ENCODE measurements around the gene CCDC15. TPM values are rescaled to one million over a fixed set of nuclear protein-coding genes. Genes with fewer than 3 reads are reported as not detected.

CCDC15 gene
- total RNA-seq, 6 experiments from 2014 or later = 1.3 to 3.2 (median 2.5) TPM

DNA sequence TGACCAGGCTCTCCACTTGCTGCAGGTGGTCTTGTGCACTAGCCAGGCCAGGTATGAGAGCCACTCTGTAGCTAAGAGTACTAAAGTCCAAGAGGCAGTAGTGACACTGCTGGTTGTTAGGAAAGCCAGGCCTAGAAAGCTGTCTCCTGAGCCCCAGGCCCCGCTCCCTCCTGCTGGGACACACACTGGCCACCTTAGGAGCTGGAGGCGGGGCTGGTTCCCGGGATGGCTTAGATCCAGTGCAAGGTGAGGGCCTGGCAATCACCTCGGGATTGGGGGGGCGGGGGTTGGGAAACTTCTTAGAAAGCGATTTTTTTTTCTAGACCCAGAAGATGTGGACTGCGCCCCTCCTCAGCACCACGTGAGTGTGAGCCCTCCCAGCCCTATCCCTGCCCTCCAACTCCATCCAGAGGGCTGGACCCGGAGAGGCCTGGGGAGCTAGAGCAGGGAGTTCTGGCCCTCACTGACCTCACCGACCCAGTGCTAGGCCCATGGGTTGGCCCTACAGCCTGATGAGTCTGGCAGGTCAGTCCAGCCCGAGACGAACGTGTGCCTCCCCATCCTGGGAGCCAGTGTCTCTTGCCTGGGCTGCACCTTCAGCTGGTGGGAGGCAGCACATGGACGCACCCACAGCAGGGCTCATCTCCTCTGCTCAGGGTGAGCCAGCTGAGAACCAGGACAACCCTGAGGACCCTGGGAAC lies 127.2 kb downstream of the CCDC15 start:
- Mint-ChIP-seq H3K4me1 (ENCODE audit: low read depth) (peaks cover 38% of the 10 kb centered on the region), H3K4me3 (no peak overlapping the region), H3K27me3 (ENCODE audit: insufficient read depth) (peaks cover 6% of the 10 kb centered on the region; the same call in 1 of the 2 replicates), H3K36me3 (ENCODE audit: low read depth) (peaks cover 8% of the 10 kb centered on the region; the same call in 1 of the 2 replicates), H3K9me3 (no peaks in the 10 kb centered on the region), H3K27ac (peak overlapping the region; percentile 97)
- TF ChIP-seq, protein P1, sequence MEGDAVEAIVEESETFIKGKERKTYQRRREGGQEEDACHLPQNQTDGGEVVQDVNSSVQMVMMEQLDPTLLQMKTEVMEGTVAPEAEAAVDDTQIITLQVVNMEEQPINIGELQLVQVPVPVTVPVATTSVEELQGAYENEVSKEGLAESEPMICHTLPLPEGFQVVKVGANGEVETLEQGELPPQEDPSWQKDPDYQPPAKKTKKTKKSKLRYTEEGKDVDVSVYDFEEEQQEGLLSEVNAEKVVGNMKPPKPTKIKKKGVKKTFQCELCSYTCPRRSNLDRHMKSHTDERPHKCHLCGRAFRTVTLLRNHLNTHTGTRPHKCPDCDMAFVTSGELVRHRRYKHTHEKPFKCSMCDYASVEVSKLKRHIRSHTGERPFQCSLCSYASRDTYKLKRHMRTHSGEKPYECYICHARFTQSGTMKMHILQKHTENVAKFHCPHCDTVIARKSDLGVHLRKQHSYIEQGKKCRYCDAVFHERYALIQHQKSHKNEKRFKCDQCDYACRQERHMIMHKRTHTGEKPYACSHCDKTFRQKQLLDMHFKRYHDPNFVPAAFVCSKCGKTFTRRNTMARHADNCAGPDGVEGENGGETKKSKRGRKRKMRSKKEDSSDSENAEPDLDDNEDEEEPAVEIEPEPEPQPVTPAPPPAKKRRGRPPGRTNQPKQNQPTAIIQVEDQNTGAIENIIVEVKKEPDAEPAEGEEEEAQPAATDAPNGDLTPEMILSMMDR (IDR thresholded peaks at IDR 0.05) = no peak
- no peak for DNase-seq

GRCh38 chr11:125082040-125082439 lies 128.0 kb downstream of the CCDC15 start:
- H3K27ac Mint-ChIP-seq = peak overlapping the region; percentile 97
- H3K9me3 Mint-ChIP-seq = no peaks in the 10 kb centered on the region
- H3K36me3 Mint-ChIP-seq (ENCODE audit: low read depth) = peaks cover 10% of the 10 kb centered on the region; the same call in 1 of the 2 replicates
- DNase-seq = no peak
- peaks cover 6% of the 10 kb centered on the region; the same call in 1 of the 2 replicates for H3K27me3 Mint-ChIP-seq (ENCODE audit: insufficient read depth)
- TF ChIP-seq, protein P1 (IDR thresholded peaks at IDR 0.05) = no peak
- peaks cover 36% of the 10 kb centered on the region for H3K4me1 Mint-ChIP-seq (ENCODE audit: low read depth)
- H3K4me3 Mint-ChIP-seq = no peak overlapping the region

DNA sequence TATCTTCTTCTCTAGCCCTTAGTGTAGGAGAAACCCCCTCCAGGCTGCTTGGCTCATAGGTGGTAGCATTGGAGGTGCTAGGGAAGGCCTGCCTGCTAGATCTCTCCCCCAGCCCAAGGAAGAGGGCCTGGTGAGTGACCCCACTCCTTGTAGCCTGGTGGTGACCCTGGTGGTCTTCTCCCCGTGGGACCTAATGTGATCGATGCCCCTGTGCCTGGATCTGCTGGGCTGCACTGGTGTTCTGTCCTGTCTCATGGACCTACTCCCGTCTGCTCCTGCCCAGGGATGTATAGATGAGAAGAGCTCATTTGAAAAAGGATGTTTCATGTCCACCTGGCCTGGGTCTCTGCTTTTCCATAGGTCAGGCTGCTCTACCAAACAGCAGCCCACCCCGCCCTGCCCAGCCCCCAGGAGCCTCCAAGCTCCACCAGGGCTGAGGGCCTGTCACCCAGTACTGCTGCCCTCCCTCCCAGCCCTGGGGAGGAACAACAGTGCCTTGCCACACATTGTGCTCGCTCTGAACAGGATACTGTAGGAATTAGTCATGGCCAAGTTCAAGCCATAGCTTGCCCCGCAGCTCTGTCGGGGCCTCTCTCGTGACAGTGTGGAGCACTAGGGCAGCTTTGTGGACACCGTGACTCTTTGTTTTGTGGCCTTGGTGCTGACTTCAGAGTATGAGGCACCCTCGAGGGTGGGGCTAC lies 128.8 kb downstream of the CCDC15 start:
- peak overlapping the region; percentile 71 for H3K4me3 Mint-ChIP-seq
- H3K9me3 Mint-ChIP-seq = no peaks in the 10 kb centered on the region
- peak; percentile 95 for DNase-seq

GRCh38 chr11:125083312-125084056 lies 129.5 kb downstream of the CCDC15 start:
- H3K9me3 Mint-ChIP-seq = no peaks in the 10 kb centered on the region
- peak overlapping the region; percentile 71 for H3K4me3 Mint-ChIP-seq
- peak overlapping the region; percentile 97 for H3K27ac Mint-ChIP-seq
- peaks cover 6% of the 10 kb centered on the region; the same call in 1 of the 2 replicates for H3K27me3 Mint-ChIP-seq (ENCODE audit: insufficient read depth)
- H3K4me1 Mint-ChIP-seq (ENCODE audit: low read depth) = peaks cover 35% of the 10 kb centered on the region
- TF ChIP-seq, protein P1 (IDR thresholded peaks at IDR 0.05) = no peak
- no peak for DNase-seq
- peaks cover 10% of the 10 kb centered on the region; the same call in 1 of the 2 replicates for H3K36me3 Mint-ChIP-seq (ENCODE audit: low read depth)

More for the DNA sequence above, 128.8 kb downstream of the CCDC15 start:
- TF ChIP-seq, protein P1 (IDR thresholded peaks at IDR 0.05) = no peak
- H3K27me3 Mint-ChIP-seq (ENCODE audit: insufficient read depth) = peaks cover 6% of the 10 kb centered on the region; the same call in 1 of the 2 replicates
- peaks cover 36% of the 10 kb centered on the region for H3K4me1 Mint-ChIP-seq (ENCODE audit: low read depth)
- H3K36me3 Mint-ChIP-seq (ENCODE audit: low read depth) = peaks cover 10% of the 10 kb centered on the region; the same call in 1 of the 2 replicates
- H3K27ac Mint-ChIP-seq = peak overlapping the region; percentile 97

GRCh38 chr11:125084057-125084416 lies 130.0 kb downstream of the CCDC15 start:
- peaks cover 6% of the 10 kb centered on the region; the same call in 1 of the 2 replicates for H3K27me3 Mint-ChIP-seq (ENCODE audit: insufficient read depth)
- no peak overlapping the region for H3K4me3 Mint-ChIP-seq
- peak overlapping the region; percentile 97 for H3K27ac Mint-ChIP-seq
- TF ChIP-seq, protein P1 (IDR thresholded peaks at IDR 0.05) = no peak
- H3K36me3 Mint-ChIP-seq (ENCODE audit: low read depth) = peaks cover 10% of the 10 kb centered on the region; the same call in 1 of the 2 replicates
- no peaks in the 10 kb centered on the region for H3K9me3 Mint-ChIP-seq
- H3K4me1 Mint-ChIP-seq (ENCODE audit: low read depth) = peaks cover 31% of the 10 kb centered on the region
- DNase-seq = no peak

All from HFFc6 (cell line).